Prostate gland (tissue), 2 donors: ENCODE results near the gene ATMIN. TPM values are rescaled to one million over a fixed set of nuclear protein-coding genes. Genes with fewer than 3 reads are reported as not detected.

Experiments
- DNase-seq: peaks from one replicate; pipeline ENCODE4 v3.0.0-alpha.2; 2019; ENCODE audit warnings: low spot score
- H3K27ac ChIP-seq, 2 donors: fragments of 200-600 bp; sonication (generic); 2 replicates each; pipeline ENCODE4 v1.5.1; 2017 to 2019
- H3K27me3 ChIP-seq: fragments of 200-600 bp; sonication (generic); replicated peaks from 2 replicates; pipeline ENCODE4 v1.5.1; 2019; ENCODE audit not compliant: insufficient read depth
- H3K36me3 ChIP-seq, 2 donors: fragments of 200-600 bp; sonication (generic); 1 replicate in 1 of 2; 2 replicates in 1 of 2; pipeline versions ENCODE4 v1.5.1 to v1.8.1; 2017 to 2019
- H3K4me1 ChIP-seq: fragments of 200-600 bp; sonication (generic); replicated peaks from 2 replicates; pipeline ENCODE4 v1.5.1; 2019
- H3K4me3 ChIP-seq, 2 donors: fragments of 200-600 bp; sonication (generic); 2 replicates each; pipeline ENCODE4 v1.5.1; 2017 to 2019
- H3K9me3 ChIP-seq: fragments of 200-600 bp; sonication (generic); 2 replicates; pipeline ENCODE4 v1.5.1; 2017
- POLR2A ChIP-seq: fragments of 450-650 bp; IDR thresholded peaks from one replicate; pipeline ENCODE4 v1.6.1; 2016; ENCODE audit warnings: antibody characterized with exemption, mild to moderate bottlenecking
- POLR2AphosphoS5 ChIP-seq: sonication (generic); formaldehyde crosslinking; IDR thresholded peaks from one replicate; pipeline ENCODE4 v1.6.1; 2017; ENCODE audit warnings: antibody characterized with exemption
- WGBS: methylation state at CpG from one replicate; pipeline ENCODE4 v1.1.5; 2018; 5-methylcytosine and 5-hydroxymethylcytosine counted together
- intact Hi-C: fragments of 100-400 bp; cut with DNase I; formaldehyde crosslinking; loops from one replicate; pipeline ENCODE4 v1.14.2; 2022
- total RNA-seq, 2 donors: library from RNA; depleted of rRNA; stranded (reverse); fragments of >200 nt; gene quantifications; one replicate each; pipeline ENCODE4 v1.1.0, GENCODE V29; 2016
- TF ChIP-seq, protein P1 (sequence below), 4 experiments: fragments of 200-600 bp in 2 of 4; fragments of 450-650 bp in 2 of 4; sonication (generic) in 2 of 4; IDR thresholded peaks; 1 replicate in 3 of 4; 2 replicates in 1 of 4; pipeline ENCODE4 v1.5.1; 2016 to 2019; ENCODE audit warnings: antibody characterized with exemption in 4 of 4, mild to moderate bottlenecking in 2 of 4, moderate library complexity in 2 of 4

The ATMIN gene
- total RNA-seq, 2 donors from 2014 or later: 47.1 to 62.4 TPM

DNA sequence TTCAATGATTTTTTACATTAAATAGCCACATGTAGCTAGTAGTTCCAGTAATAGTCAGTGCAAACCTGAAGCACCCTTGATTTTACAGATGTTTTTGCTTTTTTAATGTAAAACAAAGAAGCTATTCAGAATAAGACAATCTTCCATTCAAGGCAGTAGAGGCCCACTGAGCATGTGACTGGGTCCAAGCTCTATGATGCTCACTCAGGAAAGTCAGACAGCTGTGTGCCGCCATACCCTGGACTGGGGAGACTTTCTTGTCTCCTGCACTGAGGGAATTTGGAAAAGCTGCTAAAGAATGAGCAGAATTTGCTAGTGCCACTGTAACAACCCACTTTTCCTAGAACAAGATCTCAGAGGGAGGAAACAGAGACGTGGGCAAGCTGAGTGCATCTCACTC lies 17.1 kb upstream of the ATMIN start:
- 95% methylated on average over 2 of the region's 2 CpGs for WGBS
- no peak for DNase-seq
- TF ChIP-seq POLR2A (no peak), POLR2AphosphoS5 (no peak)
- TF ChIP-seq, protein P1, sequence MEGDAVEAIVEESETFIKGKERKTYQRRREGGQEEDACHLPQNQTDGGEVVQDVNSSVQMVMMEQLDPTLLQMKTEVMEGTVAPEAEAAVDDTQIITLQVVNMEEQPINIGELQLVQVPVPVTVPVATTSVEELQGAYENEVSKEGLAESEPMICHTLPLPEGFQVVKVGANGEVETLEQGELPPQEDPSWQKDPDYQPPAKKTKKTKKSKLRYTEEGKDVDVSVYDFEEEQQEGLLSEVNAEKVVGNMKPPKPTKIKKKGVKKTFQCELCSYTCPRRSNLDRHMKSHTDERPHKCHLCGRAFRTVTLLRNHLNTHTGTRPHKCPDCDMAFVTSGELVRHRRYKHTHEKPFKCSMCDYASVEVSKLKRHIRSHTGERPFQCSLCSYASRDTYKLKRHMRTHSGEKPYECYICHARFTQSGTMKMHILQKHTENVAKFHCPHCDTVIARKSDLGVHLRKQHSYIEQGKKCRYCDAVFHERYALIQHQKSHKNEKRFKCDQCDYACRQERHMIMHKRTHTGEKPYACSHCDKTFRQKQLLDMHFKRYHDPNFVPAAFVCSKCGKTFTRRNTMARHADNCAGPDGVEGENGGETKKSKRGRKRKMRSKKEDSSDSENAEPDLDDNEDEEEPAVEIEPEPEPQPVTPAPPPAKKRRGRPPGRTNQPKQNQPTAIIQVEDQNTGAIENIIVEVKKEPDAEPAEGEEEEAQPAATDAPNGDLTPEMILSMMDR (IDR thresholded peaks at IDR 0.05): no peak

DNA sequence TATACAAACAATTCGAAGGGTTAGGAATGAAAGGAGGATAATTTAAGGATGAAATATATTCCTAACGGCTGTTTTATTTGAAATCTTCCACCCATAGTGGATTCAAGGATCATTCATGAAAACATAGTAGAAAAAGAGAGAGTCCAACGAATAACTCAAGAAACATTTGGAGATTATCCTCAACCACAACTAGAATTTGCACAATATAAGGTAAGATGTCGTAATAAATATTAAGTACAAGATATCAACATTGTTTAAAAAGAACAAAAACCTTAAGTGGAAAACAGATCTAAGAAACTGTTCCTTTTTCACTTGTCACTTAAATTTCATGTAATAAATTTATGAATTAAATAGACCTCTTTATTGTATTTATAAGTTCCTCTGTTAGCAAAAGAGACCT lies 9.2 kb upstream of the ATMIN start:
- Histone ChIP-seq H3K4me1 (no peaks in the 10 kb centered on the region), H3K9me3 (no peaks in the 10 kb centered on the region), H3K36me3 (no peaks in the 10 kb centered on the region), H3K27me3 (no peaks in the 10 kb centered on the region), H3K27ac (no peak overlapping the region), H3K4me3 (no peak overlapping the region)
- DNase-seq: no peak
- intact Hi-C loops: no loop called here
- TF ChIP-seq POLR2AphosphoS5: no peak
- TF ChIP-seq POLR2A: no peak
- TF ChIP-seq, protein P1 (IDR thresholded peaks at IDR 0.05): no peak
- WGBS: 90% methylated on average over 4 of the region's 4 CpGs

More for the DNA sequence above, 17.1 kb upstream of the ATMIN start:
- intact Hi-C loops: no loop called here
- Histone ChIP-seq H3K4me1 (no peaks in the 10 kb centered on the region), H3K27me3 (no peaks in the 10 kb centered on the region), H3K4me3 (no peak overlapping the region), H3K27ac (no peak overlapping the region), H3K36me3 (peaks cover 3 to 7% of the 10 kb centered on the region in 2 donors), H3K9me3 (no peaks in the 10 kb centered on the region)

DNA sequence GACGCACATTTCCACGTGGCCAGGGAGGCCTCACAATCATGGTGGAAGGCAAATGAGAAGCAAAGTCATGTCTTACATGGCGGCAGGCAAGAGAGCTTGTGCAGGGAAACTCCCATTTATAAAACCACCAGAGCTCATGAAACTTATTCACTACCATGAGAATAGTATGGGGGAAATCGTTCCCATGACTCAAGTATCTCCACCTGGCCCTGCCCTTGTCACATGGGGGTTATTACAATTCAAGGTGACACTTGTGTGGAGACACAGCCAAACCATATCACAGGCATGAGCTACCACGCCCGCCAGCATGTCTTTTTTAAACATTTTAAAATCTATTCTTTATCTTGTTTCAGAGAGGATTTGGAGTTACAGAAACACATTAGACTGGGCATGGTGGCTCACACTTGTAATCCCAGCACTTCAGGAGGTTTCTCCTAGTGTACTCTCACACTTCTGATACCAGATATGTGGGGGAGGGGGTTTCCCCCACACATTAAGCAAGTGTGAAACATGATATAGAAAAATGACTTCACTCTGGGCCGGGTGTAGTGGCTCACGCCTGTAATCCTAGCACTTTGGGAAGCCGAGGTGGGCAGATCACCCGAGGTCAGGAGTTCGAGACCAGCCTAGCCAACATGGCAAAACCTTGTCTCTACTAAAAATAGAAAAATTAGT lies 5.6 kb upstream of the ATMIN start:
- Histone ChIP-seq H3K4me3 (no peak overlapping the region), H3K27me3 (no peaks in the 10 kb centered on the region), H3K9me3 (no peaks in the 10 kb centered on the region), H3K27ac (no peak overlapping the region), H3K36me3 (no peaks in the 10 kb centered on the region), H3K4me1 (no peaks in the 10 kb centered on the region)
- WGBS: 95% methylated on average over 11 of the region's 11 CpGs
- DNase-seq: no peak
- TF ChIP-seq POLR2AphosphoS5 (no peak), POLR2A (no peak)
- TF ChIP-seq, protein P1 (IDR thresholded peaks at IDR 0.05): no peak
- intact Hi-C loops: loop anchor here (10.0 kb wide), 1 partner anchor 285 kb away; the partner anchor contains the start of gene GAN

DNA sequence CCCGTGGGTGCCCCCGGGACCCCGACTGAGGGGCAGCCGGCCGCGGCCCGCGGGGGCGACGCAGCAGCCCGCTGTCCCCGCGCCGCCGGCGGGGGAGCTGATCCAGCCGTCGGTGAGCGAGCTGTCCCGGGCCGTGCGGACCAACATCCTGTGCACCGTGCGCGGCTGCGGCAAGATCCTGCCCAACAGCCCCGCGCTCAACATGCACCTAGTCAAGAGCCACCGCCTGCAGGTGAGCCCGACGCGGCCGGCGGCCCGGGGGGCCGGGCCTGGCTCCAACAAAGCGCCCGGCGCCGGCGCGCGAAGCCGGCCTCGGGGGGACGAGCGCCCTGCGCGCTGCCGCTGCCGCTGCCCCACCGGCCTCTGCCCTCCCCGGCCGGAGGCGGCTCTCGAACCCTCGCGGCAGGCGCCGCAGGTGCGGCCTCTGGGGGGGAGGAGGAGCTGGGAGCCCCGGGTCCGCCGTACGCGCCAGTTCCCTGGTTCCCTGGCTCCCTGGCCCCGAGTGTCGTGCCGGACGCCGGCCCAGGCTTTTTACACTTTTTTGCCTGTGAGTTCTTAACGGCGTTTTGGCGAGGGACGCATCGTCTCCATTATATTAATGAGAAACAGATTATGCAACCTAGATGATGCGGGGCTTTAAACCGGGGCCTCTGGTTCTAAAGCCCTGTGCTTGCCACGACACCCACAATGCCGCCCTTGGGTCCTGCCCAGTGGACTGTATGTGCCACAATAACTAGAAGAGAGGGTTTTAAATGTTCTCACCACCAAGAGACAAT lies 521 bp downstream of the ATMIN start:
- H3K4me1 ChIP-seq: peaks cover 5% of the 10 kb centered on the region

More for the DNA sequence above, 521 bp downstream of the ATMIN start:
- Histone ChIP-seq H3K27me3 (no peaks in the 10 kb centered on the region), H3K4me3 (peak overlapping the region; percentile 77), H3K9me3 (no peaks in the 10 kb centered on the region), H3K27ac (peak overlapping the region; percentile 53 to 73), H3K36me3 (no peaks in the 10 kb centered on the region)
- DNase-seq: peak; percentile 7
- WGBS: 1% methylated on average over 31 of the region's 80 CpGs
- TF ChIP-seq POLR2A (no peak), POLR2AphosphoS5 (no peak)
- TF ChIP-seq, protein P1 (IDR thresholded peaks at IDR 0.05): no peak
- intact Hi-C loops: loop anchor here (2.0 to 10.0 kb wide), 2 partner anchors 41 to 279 kb away; partner anchors contain the start of genes C16orf46 and GAN
